ENCODE data around the gene RPH3AL. TPM values are rescaled to one million over a fixed set of nuclear protein-coding genes. Genes with fewer than 3 reads are reported as not detected.

RPH3AL gene
- total and polyA plus RNA-seq, 2 donors from 2014 or later, result 18.1 to 55.9 TPM

DNA sequence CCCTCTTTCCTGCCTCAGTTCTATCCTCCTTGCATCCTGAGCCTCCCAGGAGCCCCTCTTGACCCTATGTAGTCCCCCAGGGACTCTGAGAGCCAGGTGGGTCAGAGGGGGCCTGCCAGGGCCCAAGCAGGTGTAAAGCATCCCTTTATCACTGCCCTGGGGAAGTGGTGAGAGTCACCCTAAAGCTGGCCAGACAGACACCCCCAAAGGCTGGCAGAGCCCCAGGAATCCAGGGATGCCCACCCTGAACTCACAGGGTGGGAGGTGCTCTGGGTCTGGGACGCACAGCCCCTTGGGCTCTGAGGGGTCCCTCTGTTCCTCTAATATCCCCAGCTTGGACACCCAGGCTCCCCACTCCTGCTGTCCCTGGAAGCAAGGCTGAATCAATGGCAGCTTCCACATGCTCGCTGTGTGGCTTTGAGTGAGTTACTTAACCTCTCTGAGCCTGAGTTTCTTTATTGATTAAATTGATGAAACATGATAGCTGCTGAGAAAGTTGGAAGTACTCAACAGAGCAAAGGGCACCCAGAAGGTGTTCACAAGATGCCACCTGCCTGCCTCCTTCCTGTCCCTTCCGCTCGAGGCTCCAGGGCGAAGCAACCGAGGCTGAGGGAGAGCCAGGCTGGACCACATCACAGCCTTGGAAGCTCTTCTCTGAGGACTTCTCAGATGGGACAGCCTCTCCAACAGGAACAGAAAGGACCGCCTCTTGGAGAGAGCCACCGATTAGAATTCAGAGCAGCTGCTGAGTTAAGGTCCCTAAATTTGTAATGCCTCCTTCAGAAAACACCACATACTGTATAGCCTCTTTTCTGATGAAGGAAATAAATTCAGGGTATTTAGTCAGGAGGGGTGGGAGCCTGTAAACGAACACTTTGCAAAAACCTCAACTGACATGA is 104.0 kb downstream of the RPH3AL start:
- DNase-seq (peak in 1 of 5 donors; percentile 35), FAIRE-seq (no peak)
- no peaks in the 10 kb centered on the region for H3K27me3 ChIP-seq (ENCODE audit: control insufficient read depth, insufficient read depth, low read length)
- H3K4me3 ChIP-seq (ENCODE audit: low read length in 3 of 3), result no peak overlapping the region
- peaks cover 0 to 4% (median 0%) of the 10 kb centered on the region in 3 donors for H3K4me1 ChIP-seq (ENCODE audit: control insufficient read depth in 2 of 3, insufficient read depth in 2 of 3, low read depth in 1 of 3, low read length in 3 of 3)
- H3K9me3 ChIP-seq (ENCODE audit: control insufficient read depth in 2 of 3, insufficient read depth in 1 of 3, low read length in 3 of 3), result peaks cover 0 to 5% (median 0%) of the 10 kb centered on the region in 3 donors
- intact Hi-C loops (cut with DNase I), result no loop called here
- H3K36me3 ChIP-seq (ENCODE audit: control insufficient read depth in 2 of 3, insufficient read depth in 3 of 3, low read length in 3 of 3), result peaks cover 5 to 8% (median 7%) of the 10 kb centered on the region in 3 donors
- H3K9ac ChIP-seq (ENCODE audit: low read length in 3 of 3), result no peak overlapping the region
- no peak for TF ChIP-seq CTCF (IDR thresholded peaks at IDR 0.05; ENCODE audit: borderline replicate concordance, extremely low read depth, insufficient read depth)
- no peak overlapping the region for H3K27ac ChIP-seq (ENCODE audit: low read depth in 2 of 2, low read length in 2 of 2)

DNA sequence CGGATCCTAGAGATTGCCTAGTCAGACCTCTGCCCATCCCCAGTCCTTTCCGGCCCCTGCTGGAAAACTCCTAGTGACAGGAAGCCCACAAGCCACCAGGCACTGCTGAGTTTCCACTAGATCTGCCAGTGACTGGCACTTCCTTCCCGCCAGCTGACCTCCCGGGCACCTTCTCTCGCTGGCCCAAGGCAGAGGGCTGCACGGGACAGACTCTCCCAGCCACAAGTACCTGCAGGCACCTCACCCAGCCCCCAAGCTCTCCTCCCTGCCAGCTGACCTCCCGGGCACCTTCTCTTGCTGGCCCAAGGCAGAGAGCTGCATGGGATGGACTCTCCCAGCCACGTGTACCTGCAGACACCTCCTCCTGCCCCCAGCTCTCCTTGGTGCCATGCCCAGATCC is 104.8 kb downstream of the RPH3AL start:
- no peak for TF ChIP-seq CTCF (IDR thresholded peaks at IDR 0.05; ENCODE audit: borderline replicate concordance, extremely low read depth, insufficient read depth)
- Histone ChIP-seq H3K27me3 (ENCODE audit: control insufficient read depth, insufficient read depth, low read length) (no peaks in the 10 kb centered on the region), H3K9me3 (ENCODE audit: control insufficient read depth in 2 of 3, insufficient read depth in 1 of 3, low read length in 3 of 3) (peaks cover 0 to 5% (median 0%) of the 10 kb centered on the region in 3 donors), H3K9ac (ENCODE audit: low read length in 3 of 3) (no peak overlapping the region), H3K4me3 (ENCODE audit: low read length in 3 of 3) (no peak overlapping the region), H3K27ac (ENCODE audit: low read depth in 2 of 2, low read length in 2 of 2) (no peak overlapping the region), H3K36me3 (ENCODE audit: control insufficient read depth in 2 of 3, insufficient read depth in 3 of 3, low read length in 3 of 3) (peaks cover 5 to 8% (median 7%) of the 10 kb centered on the region in 3 donors), H3K4me1 (ENCODE audit: control insufficient read depth in 2 of 3, insufficient read depth in 2 of 3, low read depth in 1 of 3, low read length in 3 of 3) (peaks cover 0 to 4% (median 0%) of the 10 kb centered on the region in 3 donors)
- FAIRE-seq (no peak), DNase-seq (peak in 1 of 5 donors; percentile 73)
- intact Hi-C loops (cut with DNase I), result no loop called here

DNA sequence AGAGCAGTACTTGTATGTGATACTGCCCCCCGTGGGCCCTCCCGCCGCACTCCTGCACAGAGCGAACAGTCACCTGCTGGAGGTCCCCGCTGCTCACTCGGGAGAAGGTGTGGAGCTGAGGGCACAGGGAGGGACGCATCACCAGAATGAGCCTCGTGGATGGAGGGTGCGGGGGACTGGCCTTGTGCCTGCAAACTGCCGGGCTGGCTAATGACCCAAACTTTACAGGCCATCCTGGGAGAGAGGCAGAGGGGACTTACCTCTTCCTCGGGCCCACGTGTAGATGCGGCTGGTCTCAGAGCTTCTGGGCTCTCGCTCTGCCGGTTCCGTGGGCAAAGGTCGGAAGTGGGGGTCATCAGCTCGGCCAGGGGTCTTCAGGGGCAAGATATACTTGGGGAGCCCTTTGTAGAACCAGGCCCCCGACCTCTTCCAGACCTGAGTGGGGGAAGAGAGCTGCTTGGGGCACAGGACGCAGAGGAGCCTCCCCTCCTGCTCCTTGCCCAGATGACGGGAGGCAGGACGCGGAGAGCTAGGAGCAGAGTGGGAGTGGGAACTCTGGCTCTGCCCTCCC is 105.7 kb downstream of the RPH3AL start:
- Histone ChIP-seq H3K9ac (ENCODE audit: low read length in 3 of 3) (no peak overlapping the region), H3K4me1 (ENCODE audit: control insufficient read depth in 2 of 3, insufficient read depth in 2 of 3, low read depth in 1 of 3, low read length in 3 of 3) (peaks cover 0 to 4% (median 0%) of the 10 kb centered on the region in 3 donors), H3K4me3 (ENCODE audit: low read length in 3 of 3) (no peak overlapping the region), H3K9me3 (ENCODE audit: control insufficient read depth in 2 of 3, insufficient read depth in 1 of 3, low read length in 3 of 3) (peaks cover 0 to 5% (median 0%) of the 10 kb centered on the region in 3 donors), H3K36me3 (ENCODE audit: control insufficient read depth in 2 of 3, insufficient read depth in 3 of 3, low read length in 3 of 3) (peaks cover 5 to 8% (median 7%) of the 10 kb centered on the region in 3 donors), H3K27ac (ENCODE audit: low read depth in 2 of 2, low read length in 2 of 2) (no peak overlapping the region), H3K27me3 (ENCODE audit: control insufficient read depth, insufficient read depth, low read length) (no peaks in the 10 kb centered on the region)
- no peak for FAIRE-seq
- intact Hi-C loops (cut with DNase I), result no loop called here
- peak in 1 of 5 donors; percentile 46 for DNase-seq
- no peak for TF ChIP-seq CTCF (IDR thresholded peaks at IDR 0.05; ENCODE audit: borderline replicate concordance, extremely low read depth, insufficient read depth)
